IMR-90 (cell line): ENCODE data around the gene TMEM235. TPM values are rescaled to one million over a fixed set of nuclear protein-coding genes. Genes with fewer than 3 reads are reported as not detected.

Source experiments
- ATAC-seq: fragments of 200-7000 bp; cut with Tn5 transposase; 2 replicates; pipeline ENCODE4 v1.9.1; 2020; ENCODE audit warnings: low read depth, mild to moderate bottlenecking, moderate library complexity
- BruUV-seq: library from RNA; stranded (reverse); fragments of 400-500 nt; replicated peaks from 2 replicates; lab custom pipeline; 2021; lab: Mats Ljungman, UMichigan
- CTCF ChIA-PET: fragments of 300-600 bp; formaldehyde crosslinking; extraction: SDS; loops from one replicate; lab custom pipeline; 2021; ENCODE audit warnings: antibody characterized with exemption; lab: Yijun Ruan, JAX
- POLR2A ChIA-PET: fragments of 300-600 bp; sonication (Branson Sonifier 250); formaldehyde crosslinking; loops from one replicate; lab custom pipeline; 2022; ENCODE audit warnings: antibody characterized with exemption; ENCODE audit not compliant: unreplicated experiment; lab: Charles Lee
- DNase-seq: peaks from one replicate; pipeline ENCODE4 v3.0.0; 2013
- H2AFZ ChIP-seq: replicated peaks from 2 replicates; pipeline ENCODE3; 2013; ENCODE audit warnings: low read length, mild to moderate bottlenecking; ENCODE audit not compliant: poor library complexity
- H2AK5ac ChIP-seq: 2 replicates; pipeline ENCODE4 v1.6.1; 2013; ENCODE audit warnings: low read depth, low read length, inconsistent platforms
- H2AK9ac ChIP-seq: replicated peaks from 2 replicates; pipeline ENCODE3; 2013; ENCODE audit warnings: mild to moderate bottlenecking, low read depth, low read length, moderate library complexity; ENCODE audit not compliant: poor library complexity
- H2BK120ac ChIP-seq: 2 replicates; pipeline ENCODE4 v1.6.1; 2013; ENCODE audit warnings: low read depth, low read length, inconsistent platforms
- H2BK15ac ChIP-seq: 3 replicates; pipeline ENCODE4 v1.6.1; 2013; ENCODE audit warnings: low read depth, low read length, inconsistent platforms
- H2BK20ac ChIP-seq: 2 replicates; pipeline ENCODE4 v1.6.1; 2013; ENCODE audit warnings: low read depth, mild to moderate bottlenecking, inconsistent platforms, low read length, moderate library complexity
- H2BK5ac ChIP-seq: 2 replicates; pipeline ENCODE4 v1.6.1; 2013; ENCODE audit warnings: mild to moderate bottlenecking, low read depth, low read length, inconsistent platforms; ENCODE audit not compliant: poor library complexity, severe bottlenecking
- H3K14ac ChIP-seq: replicated peaks from 2 replicates; pipeline ENCODE4 v1.6.1; 2013; ENCODE audit warnings: low read depth, low read length, inconsistent platforms
- H3K18ac ChIP-seq: 2 replicates; pipeline ENCODE4 v1.6.1; 2013; ENCODE audit warnings: low read depth, low read length, control low read depth
- H3K23ac ChIP-seq: 2 replicates; pipeline ENCODE4 v1.6.1; 2013; ENCODE audit warnings: low read depth, low read length, inconsistent platforms
- H3K27ac ChIP-seq: 2 replicates; pipeline ENCODE4 v1.5.1; 2013; ENCODE audit warnings: mild to moderate bottlenecking, control low read depth, low read length; ENCODE audit not compliant: insufficient read depth
- H3K27me3 ChIP-seq: 2 replicates; pipeline ENCODE4 v1.6.1; 2013; ENCODE audit warnings: low read length; ENCODE audit not compliant: control insufficient read depth, insufficient read depth
- H3K36me3 ChIP-seq: 2 replicates; pipeline ENCODE4 v1.6.1; 2013; ENCODE audit warnings: low read length, mixed read lengths; ENCODE audit not compliant: control insufficient read depth, insufficient read depth
- H3K4ac ChIP-seq: 2 replicates; pipeline ENCODE4 v1.6.1; 2013; ENCODE audit warnings: low read depth, low read length, inconsistent platforms
- H3K4me1 ChIP-seq: 2 replicates; pipeline ENCODE4 v1.6.1; 2013; ENCODE audit warnings: low read length, mixed read lengths; ENCODE audit not compliant: control insufficient read depth, insufficient read depth
- H3K4me2 ChIP-seq: 2 replicates; pipeline ENCODE4 v1.6.1; 2013; ENCODE audit warnings: low read depth, mild to moderate bottlenecking, control low read depth, low read length, moderate library complexity
- H3K4me3 ChIP-seq: 2 replicates; pipeline ENCODE4 v1.5.1; 2013; ENCODE audit warnings: low read depth, mild to moderate bottlenecking, control low read depth, low read length, moderate library complexity; ENCODE audit not compliant: insufficient read depth
- H3K56ac ChIP-seq: 2 replicates; pipeline ENCODE4 v1.6.1; 2013; ENCODE audit warnings: low read length, inconsistent platforms; ENCODE audit not compliant: insufficient read depth; ENCODE audit errors: extremely low read depth
- H3K79me1 ChIP-seq, 2 experiments: 2 replicates each; pipeline ENCODE4 v1.6.1; 2013; ENCODE audit warnings: low read length in 2 of 2, inconsistent platforms in 1 of 2, low read depth in 1 of 2
- H3K9ac ChIP-seq: 2 replicates; pipeline ENCODE4 v1.6.1; 2013; ENCODE audit warnings: low read depth, low read length, control low read depth
- H3K9me1 ChIP-seq: 2 replicates; pipeline ENCODE4 v1.6.1; 2013; ENCODE audit warnings: low read length, inconsistent platforms; ENCODE audit not compliant: insufficient read depth
- H3K9me3 ChIP-seq: 2 replicates; pipeline ENCODE4 v1.6.1; 2013; ENCODE audit warnings: low read length; ENCODE audit not compliant: control insufficient read depth, insufficient read depth
- H4K20me1 ChIP-seq: 2 replicates; pipeline ENCODE4 v1.6.1; 2013; ENCODE audit warnings: low read length, inconsistent platforms; ENCODE audit not compliant: insufficient read depth
- H4K5ac ChIP-seq: 2 replicates; pipeline ENCODE4 v1.6.1; 2013; ENCODE audit warnings: mild to moderate bottlenecking, low read depth, low read length, control low read depth
- H4K8ac ChIP-seq, 2 experiments: 2 replicates each; pipeline ENCODE4 v1.6.1; 2013; ENCODE audit warnings: low read depth in 2 of 2, low read length in 2 of 2, control low read depth in 1 of 2, inconsistent platforms in 1 of 2
- H4K91ac ChIP-seq: 2 replicates; pipeline ENCODE4 v1.6.1; 2013; ENCODE audit warnings: low read depth, low read length, inconsistent platforms; ENCODE audit not compliant: insufficient read depth
- BHLHE40 ChIP-seq: fragments of 150-350 bp; IDR thresholded peaks from 2 replicates; pipeline ENCODE4 v1.6.1; 2016; ENCODE audit warnings: mild to moderate bottlenecking, low read depth, low read length
- CHD1 ChIP-seq: IDR thresholded peaks from 2 replicates; pipeline ENCODE4 v1.6.1; 2012; ENCODE audit warnings: low read depth, low read length, improper control_type of control experiment
- CTCF ChIP-seq: conservative IDR thresholded peaks from 2 replicates; pipeline ENCODE4 v1.5.1; 2012; ENCODE audit warnings: mild to moderate bottlenecking, low read depth, low read length, improper control_type of control experiment
- ELK1 ChIP-seq: fragments of 150-350 bp; IDR thresholded peaks from 2 replicates; pipeline ENCODE4 v1.6.1; 2016; ENCODE audit warnings: low read depth, mild to moderate bottlenecking, low read length, moderate library complexity, borderline replicate concordance
- FOS ChIP-seq: fragments of 150-350 bp; IDR thresholded peaks from 2 replicates; pipeline ENCODE4 v1.6.1; 2016; ENCODE audit warnings: low read depth, low read length
- MXI1 ChIP-seq: IDR thresholded peaks from 2 replicates; pipeline ENCODE4 v1.6.1; 2012; ENCODE audit warnings: low read depth, mild to moderate bottlenecking, low read length, moderate library complexity, borderline replicate concordance
- NFE2L2 ChIP-seq: fragments of 150-350 bp; IDR thresholded peaks from 2 replicates; pipeline ENCODE4 v1.6.1; 2016; ENCODE audit warnings: low read depth, mild to moderate bottlenecking, low read length
- RAD21 ChIP-seq: IDR thresholded peaks from 2 replicates; pipeline ENCODE4 v1.6.1; 2012; ENCODE audit warnings: low read length, improper control_type of control experiment
- RFX5 ChIP-seq: IDR thresholded peaks from 2 replicates; pipeline ENCODE4 v1.8.0; 2012; ENCODE audit warnings: low read depth, mild to moderate bottlenecking, low read length, moderate library complexity
- SMC3 ChIP-seq: fragments of 150-350 bp; IDR thresholded peaks from 2 replicates; pipeline ENCODE4 v1.6.1; 2016; ENCODE audit warnings: low read depth, mild to moderate bottlenecking, antibody characterized with exemption, low read length, moderate library complexity
- USF2 ChIP-seq: fragments of 150-350 bp; IDR thresholded peaks from 2 replicates; pipeline ENCODE4 v1.6.1; 2017; ENCODE audit warnings: mild to moderate bottlenecking, antibody characterized with exemption, low read length, low read depth
- WGBS, 2 experiments: methylation state at CpG; one replicate each; pipeline versions ENCODE4 v1.1.5 to v1.1.7; 2013; ENCODE audit warnings: missing lambda C conversion rate in 2 of 2; ENCODE audit not compliant: insufficient read length in 1 of 2; ENCODE audit errors: extremely low coverage in 2 of 2; 5-methylcytosine and 5-hydroxymethylcytosine counted together
- dilution Hi-C: fragments of 300-500 bp; cut with HindIII; formaldehyde crosslinking; loops from one replicate; pipeline ENCODE4 v1.14.3; 2018; ENCODE audit warnings: low sequenced_read_pairs; ENCODE audit not compliant: unreplicated experiment
- in situ Hi-C: fragments of 300-500 bp; cut with MboI; formaldehyde crosslinking; loops from 3 replicates; pipeline ENCODE4 v1.14.3; 2019; ENCODE audit warnings: low sequenced_read_pairs, inconsistent platforms, mixed read lengths
- intact Hi-C: fragments of 100-400 bp; cut with micrococcal nuclease; formaldehyde crosslinking; loops from 2 replicates; pipeline ENCODE4 v1.10.0; 2022
- polyA plus RNA-seq, 3 experiments: library from polyadenylated mRNA; depleted of rRNA; stranded (reverse); fragments of >200 nt; gene quantifications; 2 replicates each; pipeline ENCODE4 v1.2.3, GENCODE V29; 2012; ENCODE audit warnings: low replicate concordance in 1 of 3
- total RNA-seq: library from RNA; depleted of rRNA; stranded (reverse); fragments of >200 nt; gene quantifications from 2 replicates; pipeline ENCODE4 v1.2.3, GENCODE V29; 2012

TMEM235 gene
- total and polyA plus RNA-seq, 2 of the 4 experiments (the other 2 are of a cell fraction): not detected

DNA sequence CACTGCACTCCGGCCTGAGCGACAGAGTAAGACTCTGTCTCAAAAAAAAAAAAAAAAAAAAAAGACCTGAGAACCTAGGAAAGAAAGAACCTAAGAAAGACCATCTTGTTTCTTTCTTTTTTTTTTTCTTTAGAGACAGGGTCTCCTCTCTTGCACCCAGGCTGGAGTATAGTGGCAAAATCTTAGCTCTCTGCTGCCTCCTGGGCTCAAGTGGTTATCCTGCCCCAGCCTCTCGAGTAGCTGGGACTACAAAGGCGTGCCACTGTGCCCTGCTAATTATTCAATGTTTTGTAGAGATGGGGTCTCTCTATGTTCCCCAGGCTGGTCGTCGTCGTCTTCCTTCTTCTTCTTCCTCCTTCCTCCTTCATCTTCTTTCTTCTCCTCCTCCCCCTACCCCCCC lies 25.1 kb upstream of the TMEM235 start:
- Histone ChIP-seq H3K14ac (no peak overlapping the region), H2BK15ac (no peak overlapping the region), H3K4me3 (no peak overlapping the region), H4K20me1 (no peaks in the 10 kb centered on the region), H4K5ac (no peak overlapping the region), H2BK120ac (no peak overlapping the region), H3K9me3 (no peaks in the 10 kb centered on the region), H3K36me3 (peaks cover 4% of the 10 kb centered on the region; the same call in 1 of the 2 replicates), H3K18ac (no peak overlapping the region), H3K9me1 (no peaks in the 10 kb centered on the region), H3K27ac (no peak overlapping the region), H4K91ac (no peak overlapping the region), H2AK5ac (no peak overlapping the region), H3K4ac (no peak overlapping the region), H2BK20ac (no peak overlapping the region), H3K23ac (no peak overlapping the region), H3K4me2 (no peak overlapping the region), H4K8ac (no peak overlapping the region), H2AFZ (no peak overlapping the region), H3K79me1 (no peaks in the 10 kb centered on the region; a peak in 1 of 4 replicates), H3K27me3 (no peaks in the 10 kb centered on the region), H3K9ac (no peak overlapping the region), H2AK9ac (no peak overlapping the region), H2BK5ac (no peak overlapping the region), H3K4me1 (no peaks in the 10 kb centered on the region), H3K56ac (no peak overlapping the region)
- 90% methylated on average over 2 of the region's 7 CpGs; no CpG with 5 or more reads in 1 of the 2 experiments for whole genome bisulfite sequencing, 2 experiments
- ChIA-PET CTCF (no interaction called here), POLR2A (no interaction called here)
- no TSS peak for BruUV-seq
- TF ChIP-seq NFE2L2: no peak
- no peak for TF ChIP-seq FOS
- no peak for TF ChIP-seq CTCF
- TF ChIP-seq ELK1: no peak
- no peak for TF ChIP-seq RFX5
- no peak for TF ChIP-seq USF2
- no peak for TF ChIP-seq SMC3
- no peak for TF ChIP-seq MXI1
- no peak for TF ChIP-seq CHD1
- no peak for TF ChIP-seq BHLHE40
- no peak for TF ChIP-seq RAD21
- intact Hi-C loops (no loop called here), in situ Hi-C loops (no loop called here), dilution Hi-C loops (no loop called here)
- ATAC-seq (no peak), DNase-seq (no peak)
